Colonic mucosa (tissue), 4 donors: ENCODE results near the gene B4GALNT2. TPM values are rescaled to one million over a fixed set of nuclear protein-coding genes. Genes with fewer than 3 reads are reported as not detected.
A peak's percentile ranks its signal among the peaks of the same experiment; 100 is the strongest.

Experiments
- DNase-seq: peaks from one replicate; pipeline ENCODE4 v3.0.0-alpha.2; 2020
- H3K27ac ChIP-seq: fragments of 200-600 bp; one replicate; pipeline ENCODE4 v1.8.0; 2021
- H3K27me3 ChIP-seq: fragments of 200-600 bp; one replicate; pipeline ENCODE4 v1.8.0; 2021
- H3K36me3 ChIP-seq: fragments of 200-600 bp; one replicate; pipeline ENCODE4 v1.8.0; 2021
- H3K4me1 ChIP-seq: fragments of 200-600 bp; one replicate; pipeline ENCODE4 v1.8.0; 2021; ENCODE audit warnings: mild to moderate bottlenecking
- H3K4me3 ChIP-seq: fragments of 200-600 bp; one replicate; pipeline ENCODE4 v1.8.0; 2021
- H3K9ac ChIP-seq, 2 donors: one replicate each; pipeline ENCODE4 v1.7.0; 2013; ENCODE audit warnings: control low read depth in 2 of 2, low read depth in 2 of 2, low read length in 2 of 2
- H3K9me3 ChIP-seq: fragments of 200-600 bp; one replicate; pipeline ENCODE4 v1.8.0; 2021
- CTCF ChIP-seq: fragments of 200-600 bp; IDR thresholded peaks from one replicate; pipeline ENCODE4 v1.8.0; 2022; ENCODE audit warnings: antibody characterized with exemption, mild to moderate bottlenecking
- intact Hi-C: fragments of 100-400 bp; cut with DNase I; formaldehyde crosslinking; loops from one replicate; pipeline ENCODE4 v1.14.1; 2022
- total RNA-seq, 2 donors: library from RNA; stranded (reverse); fragmentation: NEBNext Ultra II Directional in 1 of 2; extraction: Animal tissue kit (Norgen Biotek cat#: 25700) in 1 of 2; gene quantifications; one replicate each; pipeline ENCODE4 v1.2.1, GENCODE V29; 2021
- donor health status: healthy.
- donor health status: DM: no; HTN: no; CAD: no.
- donor health status: DM: no; HTN: no; CAD: no.

The B4GALNT2 gene
- total RNA-seq, 2 donors from 2014 or later, result 13.3 to 26.8 TPM

GRCh38 chr17:49187301-49187700 is 54.7 kb downstream of the B4GALNT2 start:
- H3K27me3 ChIP-seq, result no peaks in the 10 kb centered on the region
- no peak for DNase-seq
- H3K9ac ChIP-seq, result no peak overlapping the region
- H3K27ac ChIP-seq, result no peak overlapping the region
- H3K36me3 ChIP-seq, result no peaks in the 10 kb centered on the region
- intact Hi-C loops, result no loop called here
- TF ChIP-seq CTCF, result no peak
- H3K4me3 ChIP-seq, result no peak overlapping the region
- H3K4me1 ChIP-seq, result no peaks in the 10 kb centered on the region
- H3K9me3 ChIP-seq, result no peaks in the 10 kb centered on the region

GRCh38 chr17:49190932-49191331 is 58.4 kb downstream of the B4GALNT2 start:
- no peak for TF ChIP-seq CTCF
- H3K27me3 ChIP-seq, result no peaks in the 10 kb centered on the region
- intact Hi-C loops, result no loop called here

GRCh38 chr17:49191409-49191916 is 58.9 kb downstream of the B4GALNT2 start:
- H3K27me3 ChIP-seq, result no peaks in the 10 kb centered on the region
- TF ChIP-seq CTCF, result no peak
- peak overlapping the region; percentile 73 for H3K4me3 ChIP-seq
- peak overlapping the region; percentile 84 to 93 for H3K9ac ChIP-seq
- intact Hi-C loops, result no loop called here
- H3K4me1 ChIP-seq, result no peaks in the 10 kb centered on the region
- no peaks in the 10 kb centered on the region for H3K9me3 ChIP-seq
- H3K36me3 ChIP-seq, result no peaks in the 10 kb centered on the region
- DNase-seq, result no peak
- H3K27ac ChIP-seq, result peak overlapping the region; percentile 98

More at GRCh38 chr17:49190932-49191331, 58.4 kb downstream of the B4GALNT2 start:
- Histone ChIP-seq H3K9me3 (no peaks in the 10 kb centered on the region), H3K36me3 (no peaks in the 10 kb centered on the region), H3K4me1 (no peaks in the 10 kb centered on the region), H3K4me3 (no peak overlapping the region), H3K9ac (no peak overlapping the region), H3K27ac (no peak overlapping the region)
- DNase-seq, result no peak

GRCh38 chr17:49191917-49192741 is 59.6 kb downstream of the B4GALNT2 start:
- peak overlapping the region; percentile 98 for H3K27ac ChIP-seq
- intact Hi-C loops, result no loop called here

More at GRCh38 chr17:49191917-49192741, 59.6 kb downstream of the B4GALNT2 start:
- H3K4me3 ChIP-seq, result peak overlapping the region; percentile 73
- no peaks in the 10 kb centered on the region for H3K27me3 ChIP-seq
- peak overlapping the region; percentile 84 to 93 for H3K9ac ChIP-seq
- no peaks in the 10 kb centered on the region for H3K4me1 ChIP-seq
- peak; percentile 94 for DNase-seq
- no peaks in the 10 kb centered on the region for H3K9me3 ChIP-seq
- no peaks in the 10 kb centered on the region for H3K36me3 ChIP-seq
- TF ChIP-seq CTCF, result no peak
